Measurements from ENCODE around the gene CYP3A7. TPM values are rescaled to one million over a fixed set of nuclear protein-coding genes. Genes with fewer than 3 reads are reported as not detected.

Gene CYP3A7
- total and polyA plus RNA-seq, 2 donors (not counting 1 experiment from before 2014, with no cell fraction given) = 0.16 to 37.8 TPM

- no peaks in the 10 kb centered on the region for H3K4me1 ChIP-seq (ENCODE audit: control insufficient read depth, extremely low read depth, insufficient read depth, low read length)
- no peaks in the 10 kb centered on the region for H3K79me2 ChIP-seq (ENCODE audit: control insufficient read depth, insufficient read depth, low read length)
- no peak overlapping the region for H3K4me3 ChIP-seq (replicated peaks in 1 of 4; ENCODE audit: control extremely low read depth in 1 of 4, insufficient read depth in 1 of 4, low read depth in 3 of 4, low read length in 4 of 4)
- no peaks in the 10 kb centered on the region for H3K36me3 ChIP-seq (ENCODE audit: control insufficient read depth, insufficient read depth, low read length)
- H3K27me3 ChIP-seq (ENCODE audit: control insufficient read depth, insufficient read depth, low read length) = no peaks in the 10 kb centered on the region
- no peak for TF ChIP-seq CTCF (conservative IDR thresholded peaks at IDR 0.05 in 1 of 2, IDR thresholded peaks at IDR 0.05 in 1 of 2; ENCODE audit: low read depth in 1 of 2, low read length in 2 of 2)
- TF ChIP-seq EZH2 (IDR thresholded peaks at IDR 0.05; ENCODE audit: low read length, missing control alignments) = no peak
- no peak overlapping the region for H3K9ac ChIP-seq (ENCODE audit: insufficient read depth, low read length)
- H2AFZ ChIP-seq (ENCODE audit: low read length) = no peak overlapping the region
- no peak overlapping the region for H3K27ac ChIP-seq (ENCODE audit: insufficient read depth, low read length)
- no peaks in the 10 kb centered on the region for H4K20me1 ChIP-seq (ENCODE audit: control insufficient read depth, extremely low read depth, insufficient read depth, low read length)
- H3K9me3 ChIP-seq (ENCODE audit: control insufficient read depth, insufficient read depth, low read depth, low read length) = no peaks in the 10 kb centered on the region
- H3K4me2 ChIP-seq (ENCODE audit: extremely low read depth, insufficient read depth, low read length) = no peak overlapping the region
- DNase-seq (ENCODE audit: low read depth in 2 of 2) = no peak
Observed at GRCh38 chr7:99733003-99733402, 2.0 kb downstream of the CYP3A7 start.

- H3K9ac ChIP-seq (ENCODE audit: insufficient read depth, low read length) = no peak overlapping the region
- no peak overlapping the region for H3K27ac ChIP-seq (ENCODE audit: insufficient read depth, low read length)
- TF ChIP-seq CTCF (conservative IDR thresholded peaks at IDR 0.05 in 1 of 2, IDR thresholded peaks at IDR 0.05 in 1 of 2; ENCODE audit: low read depth in 1 of 2, low read length in 2 of 2) (no peak), EZH2 (IDR thresholded peaks at IDR 0.05; ENCODE audit: low read length, missing control alignments) (no peak)
- no peaks in the 10 kb centered on the region for H4K20me1 ChIP-seq (ENCODE audit: control insufficient read depth, extremely low read depth, insufficient read depth, low read length)
- no peaks in the 10 kb centered on the region for H3K27me3 ChIP-seq (ENCODE audit: control insufficient read depth, insufficient read depth, low read length)
- no peaks in the 10 kb centered on the region for H3K9me3 ChIP-seq (ENCODE audit: control insufficient read depth, insufficient read depth, low read depth, low read length)
- no peaks in the 10 kb centered on the region for H3K79me2 ChIP-seq (ENCODE audit: control insufficient read depth, insufficient read depth, low read length)
- H3K36me3 ChIP-seq (ENCODE audit: control insufficient read depth, insufficient read depth, low read length) = no peaks in the 10 kb centered on the region
- DNase-seq (ENCODE audit: low read depth in 2 of 2) = no peak
- no peak overlapping the region for H3K4me3 ChIP-seq (replicated peaks in 1 of 4; ENCODE audit: control extremely low read depth in 1 of 4, insufficient read depth in 1 of 4, low read depth in 3 of 4, low read length in 4 of 4)
- H3K4me2 ChIP-seq (ENCODE audit: extremely low read depth, insufficient read depth, low read length) = no peak overlapping the region
- no peak overlapping the region for H2AFZ ChIP-seq (ENCODE audit: low read length)
- no peaks in the 10 kb centered on the region for H3K4me1 ChIP-seq (ENCODE audit: control insufficient read depth, extremely low read depth, insufficient read depth, low read length)
Observed at GRCh38 chr7:99731638-99732374, 3.2 kb downstream of the CYP3A7 start.

GRCh38 chr7:99730992-99731391 lies 4.0 kb downstream of the CYP3A7 start:
- Histone ChIP-seq H2AFZ (ENCODE audit: low read length) (no peak overlapping the region), H3K9ac (ENCODE audit: insufficient read depth, low read length) (no peak overlapping the region), H3K27me3 (ENCODE audit: control insufficient read depth, insufficient read depth, low read length) (no peaks in the 10 kb centered on the region), H3K79me2 (ENCODE audit: control insufficient read depth, insufficient read depth, low read length) (no peaks in the 10 kb centered on the region), H3K27ac (ENCODE audit: insufficient read depth, low read length) (no peak overlapping the region), H3K9me3 (ENCODE audit: control insufficient read depth, insufficient read depth, low read depth, low read length) (no peaks in the 10 kb centered on the region), H3K4me1 (ENCODE audit: control insufficient read depth, extremely low read depth, insufficient read depth, low read length) (no peaks in the 10 kb centered on the region), H3K4me3 (replicated peaks in 1 of 4; ENCODE audit: control extremely low read depth in 1 of 4, insufficient read depth in 1 of 4, low read depth in 3 of 4, low read length in 4 of 4) (no peak overlapping the region), H3K36me3 (ENCODE audit: control insufficient read depth, insufficient read depth, low read length) (no peaks in the 10 kb centered on the region), H3K4me2 (ENCODE audit: extremely low read depth, insufficient read depth, low read length) (no peak overlapping the region), H4K20me1 (ENCODE audit: control insufficient read depth, extremely low read depth, insufficient read depth, low read length) (no peaks in the 10 kb centered on the region)
- TF ChIP-seq EZH2 (IDR thresholded peaks at IDR 0.05; ENCODE audit: low read length, missing control alignments) (no peak), CTCF (conservative IDR thresholded peaks at IDR 0.05 in 1 of 2, IDR thresholded peaks at IDR 0.05 in 1 of 2; ENCODE audit: low read depth in 1 of 2, low read length in 2 of 2) (no peak)
- DNase-seq (ENCODE audit: low read depth in 2 of 2) = no peak

Measured in fibroblast of lung (primary cell).